Islet of Langerhans (tissue), 1 donor: ENCODE results near the gene NFYA.
"Not testable (repeated sequence)": the region's sequence is repeated elsewhere in the genome, so short reads cannot be mapped to it uniquely, and the experiment has no call there.

ENCODE experiments used
- FAIRE-seq: peaks from one replicate; lab custom pipeline; 2011; peaks lifted over from hg19 to GRCh38; lab: Jason Lieb, UNC

The NFYA gene

DNA sequence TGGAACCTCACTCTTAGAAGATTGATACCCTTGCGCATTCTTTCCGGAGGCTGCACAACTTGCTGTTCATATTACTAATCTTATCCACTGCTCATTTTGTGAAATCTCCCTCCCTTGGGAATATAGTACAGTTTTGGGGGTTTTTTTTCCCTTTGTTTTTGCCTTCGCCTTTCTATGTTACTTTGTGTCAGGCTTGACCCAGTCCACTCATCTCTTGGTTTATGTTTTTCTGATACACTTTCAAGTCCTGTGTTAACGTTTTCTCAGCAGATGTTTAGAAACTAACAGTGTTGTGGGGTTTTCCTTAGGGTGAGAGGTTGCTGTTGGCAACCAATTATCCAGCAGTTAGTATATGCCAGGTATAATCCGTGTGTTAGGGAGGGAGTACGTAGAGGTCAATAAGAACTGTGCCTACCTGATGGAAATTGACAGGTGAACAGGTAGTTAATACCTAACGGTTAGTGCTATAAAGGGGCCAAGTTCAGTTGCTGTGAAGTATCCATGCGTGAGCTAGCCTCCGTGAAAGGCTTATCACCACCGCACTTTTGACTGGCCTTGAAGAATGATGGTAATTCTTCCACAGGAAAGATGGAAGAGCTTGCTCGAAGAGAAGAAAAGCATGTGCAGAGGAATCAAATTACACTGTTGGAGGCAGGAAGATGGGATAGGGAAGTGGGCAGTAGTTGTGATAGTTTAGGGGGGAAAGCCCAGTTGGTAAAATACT, 1.4 kb downstream of the NFYA start:
- FAIRE-seq, result no peak

- FAIRE-seq, result no peak
Observed at GRCh38 chr6:41074692-41075436, 2.1 kb downstream of the NFYA start.

DNA sequence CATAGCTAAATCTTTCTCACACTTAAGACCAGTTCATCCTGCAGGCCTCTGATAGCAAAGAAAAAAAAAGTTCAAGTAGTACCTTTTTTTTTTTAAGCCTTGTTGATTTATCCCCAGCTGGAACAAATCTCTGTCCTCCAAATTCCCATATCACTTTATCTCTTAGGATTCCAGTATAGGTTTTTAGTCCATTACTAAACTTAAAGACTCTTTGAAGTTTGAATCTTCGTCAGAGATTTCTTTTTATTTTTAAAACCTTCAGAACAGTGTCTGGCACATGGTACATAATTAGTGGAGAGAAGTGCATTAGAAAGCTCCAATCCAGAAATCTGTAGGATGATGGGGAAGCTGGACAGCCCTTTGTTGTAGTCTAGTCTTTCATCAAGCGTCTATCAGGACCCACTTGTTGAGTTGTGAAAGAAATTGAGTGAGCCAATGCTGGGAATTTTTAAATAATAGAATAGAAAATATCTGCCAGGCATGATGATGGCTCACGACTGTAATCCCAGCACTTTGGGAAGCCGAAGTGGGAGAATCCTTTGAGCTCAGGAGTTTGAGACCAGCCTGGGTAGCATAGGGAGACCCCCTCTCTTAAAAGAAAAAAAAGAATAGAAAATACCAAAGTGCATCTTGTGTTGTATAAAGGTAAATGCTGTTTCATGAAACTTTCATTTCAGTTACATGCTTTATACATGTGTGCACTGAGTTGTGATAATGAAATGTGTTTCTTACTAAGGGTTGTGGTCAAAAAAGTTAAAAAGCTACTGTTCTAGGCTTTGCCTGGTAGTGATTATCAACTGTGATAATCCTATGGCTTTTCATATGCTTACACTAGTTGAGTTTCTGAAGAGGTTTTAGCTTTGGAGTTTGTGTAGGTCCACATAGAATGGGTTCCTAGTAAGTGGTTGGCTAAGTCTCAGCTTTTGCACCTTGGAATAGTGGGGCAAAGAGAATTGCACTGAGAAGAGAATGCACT, 3.2 kb downstream of the NFYA start:
- no peak for FAIRE-seq

- no peak for FAIRE-seq
Observed at GRCh38 chr6:41077536-41077935, 4.8 kb downstream of the NFYA start.

GRCh38 chr6:41078101-41078500, 5.3 kb downstream of the NFYA start:
- no peak for FAIRE-seq

- no peak for FAIRE-seq
Observed at GRCh38 chr6:41079080-41079479, 6.3 kb downstream of the NFYA start.

- no peak for FAIRE-seq
Observed at GRCh38 chr6:41080621-41081020, 7.8 kb downstream of the NFYA start.

- peak; percentile 5 for FAIRE-seq
Observed at GRCh38 chr6:41083072-41083471, 10.3 kb downstream of the NFYA start.

GRCh38 chr6:41085182-41085581, 12.4 kb downstream of the NFYA start:
- no peak for FAIRE-seq

DNA sequence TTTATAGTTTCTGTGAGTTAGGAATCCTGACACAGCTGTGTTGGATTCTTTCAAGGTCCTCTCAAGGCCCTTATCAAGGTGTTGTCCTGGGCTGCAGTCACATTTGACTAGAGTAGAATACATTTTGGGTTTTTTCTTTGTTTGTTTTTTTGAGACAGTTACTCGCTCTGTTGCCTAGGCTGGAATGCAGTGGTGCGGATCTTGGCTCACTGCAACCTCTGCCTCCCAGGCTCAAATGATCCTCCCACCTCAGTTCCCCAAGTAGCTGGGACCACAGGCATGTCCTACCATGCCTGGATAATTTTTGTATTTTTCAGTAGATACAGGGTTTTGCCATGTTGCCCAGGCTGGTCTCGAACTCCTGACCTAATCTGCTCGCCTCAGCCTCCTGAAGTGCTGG, 15.7 kb downstream of the NFYA start:
- no peak for FAIRE-seq

- no peak for FAIRE-seq
Observed at GRCh38 chr6:41090841-41091761, 18.3 kb downstream of the NFYA start.

- FAIRE-seq, result no peak
Observed at GRCh38 chr6:41092421-41093140, 19.8 kb downstream of the NFYA start.

GRCh38 chr6:41093729-41094128, 21.0 kb downstream of the NFYA start:
- no peak for FAIRE-seq

DNA sequence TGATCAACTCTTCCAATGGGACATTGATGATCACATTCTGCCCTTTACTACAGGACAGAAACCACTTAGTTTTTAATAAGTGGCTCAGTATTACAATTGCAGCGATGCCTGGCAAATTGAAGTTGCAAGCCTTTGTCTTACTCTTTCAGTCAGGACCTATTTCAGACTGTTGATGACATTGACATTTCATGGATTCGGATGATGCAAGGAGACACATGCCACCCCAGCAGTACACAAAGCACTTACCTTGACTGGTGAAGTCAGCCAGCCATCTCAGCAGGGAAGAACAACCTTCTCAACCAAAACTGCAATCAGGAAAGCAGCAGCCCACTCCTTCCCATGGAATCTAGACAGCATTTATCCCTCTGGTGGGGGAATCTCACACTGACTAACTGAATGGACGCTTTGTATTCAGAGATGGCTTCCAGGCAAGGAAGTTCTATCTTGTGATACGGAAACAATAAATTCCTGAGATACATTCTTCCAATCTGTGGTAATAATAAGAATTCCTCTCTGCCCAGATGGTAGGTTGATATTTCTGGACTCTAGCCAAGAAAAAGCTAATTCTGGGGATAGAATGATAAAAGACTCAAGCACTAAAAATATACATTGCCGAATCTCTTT, 24.8 kb downstream of the NFYA start:
- FAIRE-seq, result no peak

DNA sequence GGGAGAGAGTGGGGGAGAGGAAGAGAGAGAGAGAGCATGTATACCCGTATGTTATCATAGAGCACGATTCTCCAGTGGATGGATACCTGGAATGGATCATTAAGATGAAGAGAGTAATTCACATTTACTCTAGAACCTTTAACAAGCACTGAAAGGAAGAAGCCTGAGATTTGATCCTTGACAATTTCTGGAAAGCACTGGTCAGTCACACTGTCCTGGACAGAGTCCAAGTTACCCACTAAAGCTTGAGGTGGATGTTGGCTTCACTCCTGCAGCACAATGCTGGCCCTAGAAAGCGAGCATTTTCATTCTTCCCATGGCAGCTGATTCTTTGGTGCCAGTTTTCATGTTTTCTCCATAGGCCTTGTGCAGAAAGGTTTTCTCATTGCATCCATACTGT, 25.6 kb downstream of the NFYA start:
- FAIRE-seq, result no peak

- no peak for FAIRE-seq
Observed at GRCh38 chr6:41100871-41101287, 28.1 kb downstream of the NFYA start.

GRCh38 chr6:41103847-41104246, 31.1 kb downstream of the NFYA start:
- FAIRE-seq, result no peak

DNA sequence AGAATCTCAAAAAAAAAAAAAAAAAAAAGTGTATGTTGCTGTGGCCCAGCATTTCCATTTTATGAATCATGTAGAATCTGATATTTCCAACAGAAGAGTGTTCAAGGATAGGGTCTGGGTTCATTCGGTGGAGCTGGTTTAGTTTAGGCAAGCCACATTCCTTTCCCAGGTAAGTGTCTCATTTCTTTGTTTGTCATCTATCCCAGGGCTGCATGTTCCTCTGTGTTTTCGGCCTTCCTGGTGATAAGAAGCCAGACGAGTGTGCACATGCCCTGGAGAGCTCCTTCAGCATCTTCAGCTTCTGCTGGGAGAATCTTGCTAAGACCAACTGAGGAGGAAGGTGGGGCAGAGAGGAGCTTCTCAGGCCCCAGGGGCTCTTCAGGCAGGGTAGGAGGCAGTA, 38.2 kb downstream of the NFYA start:
- FAIRE-seq, result no peak

- FAIRE-seq, result not testable (repeated sequence)
Observed at GRCh38 chr6:41115027-41115426, 42.3 kb downstream of the NFYA start.

- FAIRE-seq, result no peak
Observed at GRCh38 chr6:41119508-41119907, 46.7 kb downstream of the NFYA start.
